IPS-18c (cell line): Measurements from ENCODE around the gene FOXA1.

Experiments
- H3K4me3 ChIP-seq: 2 replicates; pipeline ENCODE4 v1.7.0; 2013; ENCODE audit warnings: low read depth, mild to moderate bottlenecking, low read length, moderate library complexity; ENCODE audit not compliant: insufficient read depth
- H3K9me3 ChIP-seq: one replicate; pipeline ENCODE4 v1.6.1; 2013; ENCODE audit warnings: mild to moderate bottlenecking, low read length, moderate library complexity; ENCODE audit not compliant: control insufficient read depth, insufficient read depth

FOXA1 gene

DNA sequence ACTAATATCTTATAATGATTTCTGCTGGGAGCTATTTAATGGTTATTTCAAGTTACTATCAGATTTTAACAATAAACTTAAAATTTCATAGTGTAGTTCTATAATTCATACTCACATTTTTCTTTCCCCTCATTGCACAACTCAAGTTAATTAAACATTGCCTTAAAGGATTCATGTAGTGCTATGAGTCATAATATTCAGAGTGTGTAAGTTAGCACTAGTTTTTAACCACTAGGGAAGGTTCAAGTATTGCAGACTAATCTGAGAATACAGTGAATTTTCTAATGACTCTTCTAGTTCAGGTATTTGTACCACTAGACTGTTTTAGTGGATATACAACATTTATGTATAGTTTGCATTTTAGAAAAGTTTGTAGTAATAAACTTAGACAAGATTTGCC lies 49.9 kb downstream of the FOXA1 start:
- Histone ChIP-seq H3K4me3 (no peak overlapping the region), H3K9me3 (no peaks in the 10 kb centered on the region)

GRCh38 chr14:37544407-37544806 lies 50.6 kb downstream of the FOXA1 start:
- H3K9me3 ChIP-seq, result no peaks in the 10 kb centered on the region

DNA sequence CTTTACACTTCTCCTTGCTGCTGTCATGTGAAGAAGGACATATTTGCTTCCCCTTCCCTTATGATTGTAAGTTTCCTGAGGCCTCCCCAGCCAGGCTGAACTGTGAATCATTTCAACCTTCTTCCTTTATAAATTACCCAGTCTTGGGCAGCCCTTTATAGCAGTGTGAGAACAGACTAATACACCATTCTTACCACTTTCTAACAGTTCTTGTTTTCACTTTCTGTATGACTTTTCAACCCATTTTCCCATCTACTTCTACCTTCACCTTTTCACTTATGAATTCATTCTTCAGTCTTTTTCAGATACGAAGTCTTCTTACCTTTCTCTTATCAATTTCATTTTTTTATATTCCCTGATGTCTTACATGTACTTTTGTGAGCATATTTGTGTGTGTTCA lies 55.1 kb downstream of the FOXA1 start:
- H3K9me3 ChIP-seq, result no peaks in the 10 kb centered on the region
- H3K4me3 ChIP-seq, result no peak overlapping the region

More at GRCh38 chr14:37544407-37544806, 50.6 kb downstream of the FOXA1 start:
- no peak overlapping the region for H3K4me3 ChIP-seq
